ENCODE measurements around the gene EPHB3. TPM values are rescaled to one million over a fixed set of nuclear protein-coding genes. Genes with fewer than 3 reads are reported as not detected.

The EPHB3 gene
- polyA plus RNA-seq, 2 of the 4 experiments (the other 2 are of a cell fraction), result 0.36 to 0.50 TPM

- Histone ChIP-seq H3K4me1 (peaks cover 28% of the 10 kb centered on the region), H3K4me2 (peak overlapping the region; percentile 85), H3K9me3 (no peaks in the 10 kb centered on the region), H3K4me3 (peak overlapping the region; percentile 59), H3K27ac (peak overlapping the region; percentile 43 to 79; a peak in 4 of 6 replicates)
- FAIRE-seq (no peak), ATAC-seq (peak; percentile 37 to 42), DNase-seq (ENCODE audit: low read depth in 1 of 2, low spot score in 1 of 2) (peak in 1 of 2 experiments; percentile 16)
- ChIA-PET CTCF (interaction anchor here (0.7 to 3.2 kb wide), 49 partner anchors 12 to 386 kb away, joined by 3 to 37 read pairs (median 5); partner anchors contain the start of genes MAGEF1 and VPS8), POLR2A (interaction anchor here (0.8 to 2.4 kb wide), 3 partner anchors 149 to 223 kb away, joined by 3 to 9 read pairs (median 4); partner anchors contain the start of gene MAGEF1)
- TF ChIP-seq GATA3 (IDR thresholded peaks at IDR 0.05; ENCODE audit: borderline replicate concordance) (no peak), ESRRA (IDR thresholded peaks at IDR 0.05; ENCODE audit: borderline replicate concordance, low read length) (no peak), RNF2 (IDR thresholded peaks at IDR 0.05; ENCODE audit: borderline replicate concordance, low read depth) (no peak)
- WGBS (ENCODE audit: missing lambda C conversion rate), result 50% methylated on average over 7 of the region's 109 CpGs
These were observed 610 bp downstream of the EPHB3 start for GRCh38 chr3:184561913-184562877.

GRCh38 chr3:184562878-184563560, 1.4 kb downstream of the EPHB3 start:
- FAIRE-seq, result no peak
- TF ChIP-seq BCL3 (IDR thresholded peaks at IDR 0.05) (no peak), E2F6 (IDR thresholded peaks at IDR 0.05; ENCODE audit: borderline replicate concordance, low read depth) (no peak), HOXA7 (CRISPR knock-in tag; IDR thresholded peaks at IDR 0.05) (no peak), RCOR1 (IDR thresholded peaks at IDR 0.05; ENCODE audit: low read depth, low read length) (no peak), MYC (IDR thresholded peaks at IDR 0.05; ENCODE audit: borderline replicate concordance, low read length) (no peak), REST (IDR thresholded peaks at IDR 0.05) (no peak), RFX5 (IDR thresholded peaks at IDR 0.05) (no peak), HEYL (CRISPR knock-in tag; IDR thresholded peaks at IDR 0.05) (no peak), CTCF (IDR thresholded peaks at IDR 0.05) (no peak), FOXS1 (CRISPR knock-in tag; IDR thresholded peaks at IDR 0.05) (no peak), TFCP2L1 (CRISPR knock-in tag; IDR thresholded peaks at IDR 0.05) (no peak), MAZ (IDR thresholded peaks at IDR 0.05; ENCODE audit: borderline replicate concordance, low read depth, low read length) (no peak), NPAS2 (CRISPR knock-in tag; IDR thresholded peaks at IDR 0.05; ENCODE audit: borderline replicate concordance) (no peak), JUN (IDR thresholded peaks at IDR 0.05) (no peak), USF2 (IDR thresholded peaks at IDR 0.05) (no peak), EHMT2 (IDR thresholded peaks at IDR 0.05; ENCODE audit: low read depth) (no peak), CHD2 (IDR thresholded peaks at IDR 0.05; ENCODE audit: low read length, partially characterized antibody) (no peak), MAFK (IDR thresholded peaks at IDR 0.05; ENCODE audit: partially characterized antibody) (no peak)
- H3K4me2 ChIP-seq, result no peak overlapping the region
- H3K9me3 ChIP-seq, result no peaks in the 10 kb centered on the region
- no peak overlapping the region for H3K27ac ChIP-seq
- CTCF ChIA-PET, result interaction anchor here (0.7 to 3.2 kb wide), 6 partner anchors 11 to 249 kb away, joined by 3 to 37 read pairs (median 12); partner anchors contain the start of gene VPS8
- no peak for DNase-seq (ENCODE audit: low read depth in 1 of 2, low spot score in 1 of 2)
- H3K4me1 ChIP-seq, result peaks cover 28% of the 10 kb centered on the region
- H3K4me3 ChIP-seq, result no peak overlapping the region
- 92% methylated on average over 17 of the region's 24 CpGs for WGBS (ENCODE audit: missing lambda C conversion rate)
- ATAC-seq, result no peak
- POLR2A ChIA-PET, result no interaction called here
